Measurements from ENCODE around the gene ANP32D.
"Not testable (repeated sequence)": the region's sequence is repeated elsewhere in the genome, so short reads cannot be mapped to it uniquely, and the experiment has no call there.

ANP32D gene

DNA sequence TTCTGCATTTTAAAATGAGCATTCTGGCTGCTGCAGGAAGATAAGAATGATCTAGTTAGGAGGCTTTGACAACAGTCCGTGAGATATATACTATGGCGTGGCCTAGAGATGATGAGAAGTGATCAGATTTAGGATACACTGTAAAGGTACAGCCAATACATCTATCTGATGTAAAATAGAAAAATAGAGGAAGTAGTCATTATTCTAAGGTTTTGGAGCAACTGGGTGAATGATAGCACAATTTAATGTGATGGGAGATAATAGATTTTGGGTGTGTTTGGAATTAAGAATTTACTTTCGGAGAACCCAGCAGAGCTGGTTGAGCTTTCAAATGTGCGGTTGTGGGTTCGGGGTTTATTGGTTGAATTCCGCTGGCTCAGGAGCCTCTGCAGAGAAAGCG is at the start of gene ANP32D:
TSS of gene ANP32D (plus strand) at position 301 of the 400 bp plus-strand sequence. CDS start 106 bp downstream, outside the sequence.
- DNase-seq, result no peak

DNA sequence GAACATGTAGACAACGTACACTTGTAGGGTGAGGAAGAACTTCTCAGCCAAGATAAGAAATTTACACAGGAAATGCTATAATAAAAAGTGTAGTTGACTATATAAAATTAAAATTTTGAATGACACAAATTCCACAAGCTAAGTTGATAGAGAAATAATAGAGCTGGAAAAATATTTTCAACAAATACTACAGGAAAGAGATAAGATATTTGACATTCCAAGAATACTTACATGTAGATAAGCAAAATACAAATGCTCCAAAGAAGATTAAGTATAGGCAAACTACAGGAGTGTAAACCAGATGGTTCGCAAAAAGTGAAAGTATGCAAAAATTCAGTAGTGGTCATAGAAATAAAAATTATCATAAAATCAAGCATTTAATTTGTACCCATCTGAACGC is 49.2 kb upstream of the ANP32D start:
- no peak for DNase-seq

DNA sequence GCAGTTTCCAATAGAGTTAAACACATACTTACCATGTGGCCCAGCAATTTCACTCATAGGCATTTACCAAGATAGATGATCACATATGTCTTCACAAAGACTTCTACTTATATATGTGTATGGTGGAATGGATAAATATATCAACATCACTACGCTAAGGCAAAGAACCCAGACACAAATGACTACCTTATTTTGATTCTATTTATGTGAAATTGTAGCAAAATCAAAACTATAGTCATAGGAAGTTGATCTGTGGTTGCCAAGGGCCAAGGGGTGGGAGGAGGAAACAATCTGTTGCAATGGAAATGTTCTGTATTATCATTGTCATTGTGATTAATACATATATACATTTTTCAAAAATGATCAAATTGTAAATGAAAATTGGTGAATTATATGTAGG is 47.7 kb upstream of the ANP32D start:
- DNase-seq, result no peak

DNA sequence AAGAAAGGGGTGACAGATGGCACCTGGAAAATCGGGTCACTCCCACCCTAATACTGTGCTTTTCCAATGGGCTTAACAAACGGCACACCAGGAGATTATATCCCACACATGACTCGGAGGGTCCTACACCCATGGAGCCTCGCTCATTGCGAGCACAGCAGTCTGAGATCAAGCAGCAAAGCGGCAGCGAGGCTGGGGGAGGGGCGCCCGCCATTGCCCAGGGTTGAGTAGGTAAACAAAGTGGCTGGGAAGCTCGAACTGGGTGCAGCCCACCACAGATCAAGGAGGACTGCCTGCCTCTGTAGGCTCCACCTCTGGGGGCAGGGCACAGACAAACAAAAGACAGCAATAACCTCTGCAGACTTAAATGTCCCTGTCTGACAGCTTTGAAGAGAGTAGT is 38.3 kb upstream of the ANP32D start:
- not testable (repeated sequence) for DNase-seq

GRCh38 chr12:48441069-48441468 is 31.3 kb upstream of the ANP32D start:
- DNase-seq, result no peak

GRCh38 chr12:48442179-48442847 is 30.0 kb upstream of the ANP32D start:
- DNase-seq, result no peak

DNA sequence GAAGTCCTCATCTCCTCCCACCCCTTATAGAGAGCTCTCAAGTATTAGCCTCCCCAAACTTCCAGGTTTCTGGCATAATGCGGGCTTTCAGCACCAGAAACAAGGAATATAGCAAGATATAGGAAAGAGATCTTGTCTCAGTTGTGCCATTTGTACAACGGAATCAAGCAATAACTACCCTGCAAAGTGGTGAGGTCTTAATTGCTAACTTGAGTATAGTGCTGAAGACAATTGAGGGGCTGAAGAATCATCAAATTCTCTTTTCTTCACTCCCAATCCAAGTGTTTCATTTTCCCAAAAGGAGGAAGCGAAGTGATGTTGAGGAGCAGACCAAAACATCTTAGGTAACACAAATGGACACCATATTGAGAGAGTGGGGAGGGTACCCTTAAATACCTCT is 26.8 kb upstream of the ANP32D start:
- no peak for DNase-seq

GRCh38 chr12:48446161-48446776 is 26.1 kb upstream of the ANP32D start:
- no peak for DNase-seq

DNA sequence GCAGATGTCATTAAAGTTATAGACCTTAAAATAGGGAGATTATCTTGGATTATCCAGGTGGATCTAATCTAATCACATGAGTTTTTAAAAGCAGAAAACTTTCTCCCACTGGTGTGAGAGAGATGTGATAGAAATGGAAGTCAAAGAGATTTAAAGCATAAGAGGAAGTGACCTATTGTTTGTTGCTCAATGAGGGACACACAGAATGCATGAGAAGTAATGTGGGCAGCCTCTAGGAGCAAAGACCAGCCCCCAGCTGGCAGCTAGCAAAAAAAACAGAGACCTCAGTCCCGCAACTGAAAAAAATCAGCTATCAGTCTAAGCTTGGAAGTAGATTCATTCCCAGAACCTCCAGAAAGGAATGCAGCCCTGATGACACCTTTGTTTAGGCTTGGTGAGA is 24.6 kb upstream of the ANP32D start:
- DNase-seq, result no peak

- DNase-seq, result no peak
These were observed 21.0 kb upstream of the ANP32D start for GRCh38 chr12:48451372-48451771.

DNA sequence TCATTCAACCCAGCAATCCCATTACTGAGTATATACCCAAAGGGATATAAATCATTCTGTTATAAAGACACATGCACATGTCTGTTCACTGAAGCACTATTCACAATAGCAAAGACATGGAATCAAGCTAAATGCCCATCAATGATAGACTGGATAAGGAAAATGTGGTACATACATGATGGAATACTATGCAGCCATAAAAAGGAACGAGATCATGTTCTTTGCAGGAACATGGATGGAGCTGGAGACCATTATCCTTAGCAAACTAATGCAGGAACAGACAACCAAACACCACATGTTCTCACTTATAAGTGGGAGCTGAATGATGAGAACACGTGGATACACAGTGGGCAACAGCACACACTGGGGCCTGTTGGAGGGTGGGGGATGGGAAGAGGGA is 19.4 kb upstream of the ANP32D start:
- not testable (repeated sequence) for DNase-seq

DNA sequence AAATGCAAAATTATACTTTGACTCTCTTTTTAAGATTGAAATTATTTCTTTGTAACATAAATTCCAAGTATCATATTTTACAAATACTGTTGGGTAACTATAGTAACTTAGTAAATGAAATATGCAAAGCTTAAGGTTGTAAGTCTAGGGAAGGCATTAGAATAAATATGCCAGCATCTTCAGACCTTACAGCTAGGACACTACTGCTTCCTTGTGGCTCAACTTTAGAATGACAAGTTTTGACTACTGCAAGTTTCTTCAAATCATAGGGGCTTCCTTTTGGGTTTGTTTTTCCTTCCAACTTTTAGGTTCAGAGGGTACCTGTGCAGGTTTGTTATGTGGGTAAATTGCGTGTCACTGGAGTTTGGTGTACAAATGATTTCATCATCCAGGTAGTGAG is 17.7 kb upstream of the ANP32D start:
- DNase-seq, result no peak

DNA sequence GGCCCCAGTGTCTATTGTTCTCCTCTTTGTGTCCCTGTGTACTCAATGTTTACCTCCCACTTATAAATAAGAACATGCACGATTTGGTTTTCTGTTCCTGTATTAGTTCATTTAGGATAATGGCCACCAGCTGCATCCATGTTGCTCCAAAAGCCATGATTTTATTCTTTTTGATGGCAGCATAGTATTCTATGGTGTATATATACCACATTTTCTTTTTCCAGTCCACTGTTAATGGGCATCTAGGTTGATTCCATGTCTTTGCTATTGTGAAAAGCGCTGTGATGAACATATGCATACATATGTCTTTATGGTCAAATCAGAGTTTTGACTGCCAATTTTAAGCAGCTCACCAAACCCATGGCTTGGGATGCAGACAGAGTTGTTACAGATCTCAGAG is 17.2 kb upstream of the ANP32D start:
- no peak for DNase-seq

- no peak for DNase-seq
These were observed 13.1 kb upstream of the ANP32D start for GRCh38 chr12:48459259-48459658.

DNA sequence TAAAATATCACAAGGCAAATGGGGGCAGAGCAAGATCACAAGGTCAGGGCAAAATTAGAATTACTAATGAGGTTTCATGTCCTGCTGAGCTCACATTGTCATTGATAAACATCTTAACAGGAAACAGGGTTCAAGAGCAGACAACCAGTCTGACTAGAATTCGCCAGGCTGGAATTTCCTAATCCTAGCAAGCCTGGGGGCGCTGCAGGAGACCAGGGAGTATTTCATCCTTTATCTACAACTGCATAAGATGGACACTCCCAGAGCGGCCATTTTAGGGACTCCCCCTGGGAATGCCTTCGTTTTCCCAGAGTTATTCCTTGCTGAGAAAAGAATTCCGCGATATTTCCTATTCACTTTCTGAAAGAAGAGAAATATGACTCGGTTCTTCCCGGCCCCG is 3.3 kb upstream of the ANP32D start:
- not testable (repeated sequence) for DNase-seq

GRCh38 chr12:48473061-48473460 is 702 bp downstream of the ANP32D start:
- DNase-seq, result no peak

- not testable (repeated sequence) for DNase-seq
These were observed 2.1 kb downstream of the ANP32D start for GRCh38 chr12:48474497-48474896.

DNA sequence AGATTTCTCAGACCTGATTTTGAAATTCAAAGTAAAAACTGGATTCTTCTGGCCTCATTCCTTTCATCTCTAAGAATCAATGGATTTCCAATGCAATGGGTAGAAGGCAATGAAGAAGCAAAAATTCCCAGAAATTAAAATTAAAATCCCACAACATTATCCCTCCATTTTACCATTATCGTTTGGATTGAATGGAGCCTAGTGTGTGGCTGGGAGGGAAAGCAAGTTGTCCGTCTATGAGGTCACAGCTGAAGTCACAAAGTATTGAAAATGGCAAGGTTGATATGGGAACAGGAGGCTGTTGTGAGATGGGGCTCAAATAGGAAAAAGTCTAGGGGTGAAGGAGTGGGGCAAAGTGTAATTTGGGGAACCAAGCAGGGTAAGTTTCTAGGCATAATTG is 9.8 kb downstream of the ANP32D start, which contains the start of gene C12orf54:
TSS of gene C12orf54 (plus strand) at position 301 of the 400 bp plus-strand sequence. CDS start 799 bp downstream, outside the sequence.
- DNase-seq, result no peak

DNA sequence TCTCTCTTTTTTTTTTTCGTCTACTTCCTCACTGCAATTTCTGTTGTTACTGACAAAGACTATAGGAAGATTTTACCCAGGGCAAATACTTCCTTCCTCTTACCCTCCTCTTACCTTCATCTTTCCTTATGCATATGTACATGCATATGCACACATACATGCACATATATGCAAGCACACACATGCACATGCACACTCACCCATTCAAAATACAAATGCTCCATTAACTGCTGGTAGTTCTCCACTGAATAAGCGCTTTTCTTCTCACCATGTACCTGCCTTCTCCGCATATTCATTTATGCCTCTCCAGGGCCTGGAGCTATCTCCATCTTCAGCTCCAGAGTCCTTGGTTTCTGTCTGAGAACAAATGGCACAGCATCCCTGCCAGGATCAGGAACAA is 10.6 kb downstream of the ANP32D start:
- no peak for DNase-seq

DNA sequence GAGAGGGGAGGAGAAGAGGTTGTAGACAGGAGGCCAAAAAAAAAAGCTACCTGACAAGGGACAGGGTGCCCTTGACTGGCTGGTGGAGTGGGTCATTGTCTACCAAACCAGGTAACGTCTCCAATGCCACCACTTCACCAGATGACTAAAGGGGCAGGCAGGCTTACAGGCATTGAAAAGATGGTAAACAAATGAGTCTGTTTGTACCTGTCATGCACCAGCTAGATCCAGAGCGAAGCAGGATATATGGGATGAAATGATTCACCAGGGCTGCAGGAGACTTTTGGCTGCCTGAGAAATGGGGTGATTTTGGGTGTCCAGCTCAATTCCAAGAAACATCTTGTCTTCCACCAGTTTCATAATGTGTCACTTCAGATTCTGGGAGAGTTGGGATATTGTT is 13.9 kb downstream of the ANP32D start:
- DNase-seq, result no peak

GRCh38 chr12:48486679-48487078 is 14.3 kb downstream of the ANP32D start:
- no peak for DNase-seq

DNA sequence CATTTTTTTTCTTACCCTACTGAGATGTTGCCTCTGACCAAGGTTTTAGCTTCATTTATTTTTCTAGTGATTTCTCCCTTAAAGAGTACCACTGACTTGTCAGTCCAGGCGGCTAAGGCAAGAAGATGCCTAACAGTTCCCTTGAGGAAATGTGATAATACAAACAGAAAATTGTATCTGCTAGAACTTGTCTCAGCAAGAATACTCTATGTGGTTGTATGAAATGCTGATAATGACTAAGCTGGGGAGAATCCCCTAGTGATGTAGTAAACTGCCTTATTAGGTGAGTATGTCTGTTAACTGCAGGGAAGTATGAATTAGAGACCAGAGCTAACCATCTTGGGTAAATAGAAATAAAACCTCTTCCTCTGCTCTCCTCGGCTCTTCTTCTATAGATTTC is 16.7 kb downstream of the ANP32D start:
- DNase-seq, result no peak

DNA sequence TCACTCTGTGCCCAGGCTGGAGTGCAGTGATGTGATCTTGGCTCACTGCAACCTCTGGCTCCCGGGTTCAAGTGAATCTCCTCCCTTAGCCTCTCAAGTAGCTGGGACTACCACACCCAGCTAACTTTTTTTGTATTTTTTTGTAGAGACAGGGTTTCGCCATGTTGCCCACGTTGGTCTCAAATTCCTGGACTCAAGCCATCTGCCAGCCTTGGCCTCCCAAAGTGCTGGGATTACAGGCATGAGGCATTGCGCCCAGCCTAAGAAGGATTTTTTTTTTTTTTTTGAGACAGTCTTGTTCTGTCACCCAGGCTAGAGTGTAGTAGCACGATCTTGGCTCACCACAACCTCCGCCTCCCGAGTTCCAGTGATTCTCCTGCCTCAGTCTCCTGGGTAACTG is 17.1 kb downstream of the ANP32D start:
- DNase-seq, result not testable (repeated sequence)

DNA sequence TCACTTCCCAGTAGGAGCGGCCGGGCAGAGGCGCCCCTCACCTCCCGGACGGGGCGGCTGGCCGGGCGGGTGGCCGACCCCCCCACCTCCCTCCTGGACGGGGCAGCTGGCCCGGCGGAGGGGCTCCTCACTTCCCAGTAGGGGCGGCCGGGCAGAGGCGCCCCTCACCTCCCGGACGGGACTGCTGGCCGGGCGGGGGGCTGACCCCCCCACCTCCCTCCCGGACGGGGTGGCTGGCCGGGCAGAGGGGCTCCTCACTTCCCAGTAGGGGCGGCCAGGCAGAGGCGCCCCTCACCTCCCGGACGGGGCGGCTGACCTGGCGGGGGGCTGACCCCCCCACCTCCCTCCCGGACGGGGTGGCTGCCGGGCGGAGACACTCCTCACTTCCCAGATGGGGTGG is 27.9 kb downstream of the ANP32D start:
- DNase-seq, result not testable (repeated sequence)

DNA sequence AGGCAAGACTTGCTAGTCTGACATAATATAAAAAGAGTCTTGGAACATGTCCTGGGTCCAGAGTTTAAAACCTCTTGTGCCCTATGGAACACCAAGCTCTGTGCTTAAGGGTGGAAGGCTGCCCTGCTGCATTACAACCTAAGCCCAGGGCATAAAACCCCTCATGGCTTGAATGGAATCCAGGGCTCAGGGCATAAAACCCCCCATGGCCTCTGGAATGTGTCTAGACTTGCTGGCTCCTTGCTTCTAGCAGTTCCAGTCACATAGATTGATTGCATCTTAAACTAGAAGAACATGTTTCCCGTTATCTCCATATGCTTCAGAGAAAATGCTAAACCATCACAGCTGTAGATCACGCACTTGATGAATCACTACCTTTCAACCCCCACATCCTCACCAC is 34.5 kb downstream of the ANP32D start:
- not testable (repeated sequence) for DNase-seq

All from stimulated activated CD4-positive, alpha-beta T cell treated with anti-CD3 and anti-CD28 coated beads, Interleukin-2, amount 100 ng/mL, for 48 hours (primary cell).